ENCODE results near the gene HOXC12. TPM values are rescaled to one million over a fixed set of nuclear protein-coding genes. Genes with fewer than 3 reads are reported as not detected.

Gene HOXC12
- total and polyA plus RNA-seq, 11 donors, result not detected

GRCh38 chr12:53969588-53970259 lies 15.0 kb downstream of the HOXC12 start:
- TF ChIP-seq, protein P1, sequence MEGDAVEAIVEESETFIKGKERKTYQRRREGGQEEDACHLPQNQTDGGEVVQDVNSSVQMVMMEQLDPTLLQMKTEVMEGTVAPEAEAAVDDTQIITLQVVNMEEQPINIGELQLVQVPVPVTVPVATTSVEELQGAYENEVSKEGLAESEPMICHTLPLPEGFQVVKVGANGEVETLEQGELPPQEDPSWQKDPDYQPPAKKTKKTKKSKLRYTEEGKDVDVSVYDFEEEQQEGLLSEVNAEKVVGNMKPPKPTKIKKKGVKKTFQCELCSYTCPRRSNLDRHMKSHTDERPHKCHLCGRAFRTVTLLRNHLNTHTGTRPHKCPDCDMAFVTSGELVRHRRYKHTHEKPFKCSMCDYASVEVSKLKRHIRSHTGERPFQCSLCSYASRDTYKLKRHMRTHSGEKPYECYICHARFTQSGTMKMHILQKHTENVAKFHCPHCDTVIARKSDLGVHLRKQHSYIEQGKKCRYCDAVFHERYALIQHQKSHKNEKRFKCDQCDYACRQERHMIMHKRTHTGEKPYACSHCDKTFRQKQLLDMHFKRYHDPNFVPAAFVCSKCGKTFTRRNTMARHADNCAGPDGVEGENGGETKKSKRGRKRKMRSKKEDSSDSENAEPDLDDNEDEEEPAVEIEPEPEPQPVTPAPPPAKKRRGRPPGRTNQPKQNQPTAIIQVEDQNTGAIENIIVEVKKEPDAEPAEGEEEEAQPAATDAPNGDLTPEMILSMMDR (IDR thresholded peaks at IDR 0.05), result no peak
- TF ChIP-seq POLR2A (IDR thresholded peaks at IDR 0.05), result no peak
- no peak for DNase-seq
- intact Hi-C loops (cut with DNase I), result no loop called here

DNA sequence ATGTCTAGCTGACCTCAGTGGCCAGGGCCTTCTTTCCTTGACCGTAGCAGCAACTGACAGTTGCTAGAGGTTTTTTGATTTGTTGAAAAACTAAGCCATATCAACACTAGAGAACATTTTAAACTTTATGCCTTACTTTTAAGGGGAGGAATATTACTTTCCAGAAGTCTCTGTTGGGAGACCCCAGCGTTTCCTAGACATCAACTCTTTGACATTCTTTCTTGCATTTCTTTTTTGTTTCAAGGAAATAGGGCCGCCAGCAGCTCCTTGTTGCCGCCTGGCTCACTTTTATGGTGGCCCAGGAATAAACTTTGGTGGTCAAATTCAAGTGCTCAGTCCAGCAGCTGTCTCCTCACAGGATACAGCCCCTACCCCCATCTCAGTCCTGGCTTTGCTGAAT lies 15.7 kb downstream of the HOXC12 start:
- intact Hi-C loops (cut with DNase I), result no loop called here
- H3K4me1 ChIP-seq, result peaks cover 0 to 35% (median 14%) of the 10 kb centered on the region in 12 donors
- no peaks in the 10 kb centered on the region for H3K9me3 ChIP-seq
- ATAC-seq (no peak), DNase-seq (no peak)
- no peak overlapping the region for H3K4me3 ChIP-seq
- no peaks in the 10 kb centered on the region for H3K36me3 ChIP-seq
- no peak overlapping the region for H3K27ac ChIP-seq
- peaks cover 78 to 100% (median 99%) of the 10 kb centered on the region in 9 donors for H3K27me3 ChIP-seq
- TF ChIP-seq, protein P1 (IDR thresholded peaks at IDR 0.05), result no peak
- TF ChIP-seq POLR2A (IDR thresholded peaks at IDR 0.05), result no peak
- WGBS, 4 donors, result 14 to 21% (median 17%) methylated on average over 4 of the region's 4 CpGs

More at GRCh38 chr12:53969588-53970259, 15.0 kb downstream of the HOXC12 start:
- WGBS, 4 donors, result 11 to 20% (median 14%) methylated on average over 12 of the region's 12 CpGs
- Histone ChIP-seq H3K27me3 (peaks cover 78 to 100% (median 99%) of the 10 kb centered on the region in 9 donors), H3K4me3 (no peak overlapping the region), H3K27ac (no peak overlapping the region), H3K4me1 (peaks cover 0 to 29% (median 11%) of the 10 kb centered on the region in 12 donors), H3K36me3 (no peaks in the 10 kb centered on the region), H3K9me3 (no peaks in the 10 kb centered on the region)
- no peak for ATAC-seq

DNA sequence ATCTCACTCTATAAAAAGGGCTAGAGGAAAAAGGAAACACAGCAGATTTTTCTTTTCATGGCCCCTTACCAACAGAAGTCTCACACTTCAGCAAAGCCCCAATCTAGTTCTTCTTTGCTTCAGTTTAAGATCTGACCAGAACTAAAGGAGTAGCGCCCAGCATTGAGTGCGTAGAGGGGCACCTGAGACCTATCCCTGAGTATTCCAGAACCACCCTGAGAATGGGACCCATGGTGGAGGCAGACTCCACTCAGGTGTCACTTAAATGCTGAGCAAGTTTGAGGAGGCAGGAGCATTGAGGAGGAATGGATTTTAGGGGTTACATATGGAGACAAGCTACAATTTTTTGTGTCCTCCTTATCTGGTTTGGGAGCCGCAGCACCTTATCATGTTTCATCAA lies 16.4 kb downstream of the HOXC12 start:
- peaks cover 79 to 100% (median 99%) of the 10 kb centered on the region in 9 donors for H3K27me3 ChIP-seq

GRCh38 chr12:53971686-53972085 lies 17.0 kb downstream of the HOXC12 start:
- no peak for TF ChIP-seq POLR2A (IDR thresholded peaks at IDR 0.05)
- TF ChIP-seq, protein P1 (IDR thresholded peaks at IDR 0.05), result no peak

More for the DNA sequence above, 16.4 kb downstream of the HOXC12 start:
- intact Hi-C loops (cut with DNase I), result no loop called here
- no peaks in the 10 kb centered on the region for H3K36me3 ChIP-seq
- TF ChIP-seq, protein P1 (IDR thresholded peaks at IDR 0.05), result no peak
- TF ChIP-seq POLR2A (IDR thresholded peaks at IDR 0.05), result no peak
- H3K4me1 ChIP-seq, result peaks cover 0 to 32% (median 12%) of the 10 kb centered on the region in 12 donors
- DNase-seq (no peak), ATAC-seq (no peak)
- H3K27ac ChIP-seq, result no peak overlapping the region
- H3K9me3 ChIP-seq, result no peaks in the 10 kb centered on the region
- H3K4me3 ChIP-seq, result no peak overlapping the region
- WGBS, 4 donors, result 52 to 62% (median 56%) methylated on average over 3 of the region's 3 CpGs

More at GRCh38 chr12:53971686-53972085, 17.0 kb downstream of the HOXC12 start:
- Histone ChIP-seq H3K9me3 (no peaks in the 10 kb centered on the region), H3K4me1 (peaks cover 0 to 28% (median 11%) of the 10 kb centered on the region in 12 donors), H3K27ac (no peak overlapping the region), H3K4me3 (no peak overlapping the region), H3K27me3 (peaks cover 78 to 100% (median 99%) of the 10 kb centered on the region in 9 donors), H3K36me3 (no peaks in the 10 kb centered on the region)
- DNase-seq (no peak), ATAC-seq (no peak)
- intact Hi-C loops (cut with DNase I), result no loop called here
- WGBS, 4 donors, result 30 to 43% (median 41%) methylated on average over 2 of the region's 2 CpGs
